Lung (tissue), 12 donors: Measurements from ENCODE around the gene PIAS1. TPM values are rescaled to one million over a fixed set of nuclear protein-coding genes. Genes with fewer than 3 reads are reported as not detected.

Experiments used
- ATAC-seq: fragments of 200-7000 bp; cut with Tn5 transposase; one replicate; pipeline ENCODE4 v1.9.1; 2020; ENCODE audit warnings: moderate number of reproducible peaks; ENCODE audit not compliant: insufficient read depth, low FRiP score
- DNase-seq, 3 donors: peaks; one replicate each; pipeline ENCODE4 v3.0.0-alpha.2; 2013 to 2017
- H3K27ac ChIP-seq, 2 donors: one replicate each; pipeline ENCODE4 v1.5.1; 2013; ENCODE audit warnings: mild to moderate bottlenecking in 2 of 2, moderate library complexity in 2 of 2, control low read depth in 1 of 2, inconsistent platforms in 1 of 2, low read depth in 1 of 2, low read length in 1 of 2
- H3K27me3 ChIP-seq, 3 donors: one replicate each; pipeline ENCODE4 v1.5.1; 2013; ENCODE audit warnings: low read length in 2 of 3; ENCODE audit not compliant: control insufficient read depth in 3 of 3, insufficient read depth in 3 of 3
- H3K36me3 ChIP-seq, 4 donors: one replicate each; pipeline ENCODE4 v1.5.1; 2013; ENCODE audit warnings: low read length in 4 of 4, mild to moderate bottlenecking in 1 of 4, moderate library complexity in 1 of 4; ENCODE audit not compliant: control insufficient read depth in 4 of 4, insufficient read depth in 4 of 4
- H3K4me1 ChIP-seq, 5 donors: one replicate each; pipeline ENCODE4 v1.5.1; 2013; ENCODE audit warnings: low read length in 5 of 5, mild to moderate bottlenecking in 2 of 5, moderate library complexity in 1 of 5; ENCODE audit not compliant: control insufficient read depth in 5 of 5, insufficient read depth in 5 of 5
- H3K4me3 ChIP-seq: one replicate; pipeline ENCODE4 v1.5.1; 2013; ENCODE audit warnings: mild to moderate bottlenecking, control low read depth, moderate library complexity
- H3K9ac ChIP-seq, 2 donors: one replicate each; pipeline ENCODE4 v1.5.1; 2013; ENCODE audit warnings: low read length in 2 of 2, control low read depth in 1 of 2; ENCODE audit not compliant: insufficient read depth in 1 of 2
- H3K9me3 ChIP-seq, 4 donors: one replicate each; pipeline ENCODE4 v1.5.1; 2013; ENCODE audit warnings: low read length in 3 of 4, mild to moderate bottlenecking in 1 of 4, moderate library complexity in 1 of 4; ENCODE audit not compliant: control insufficient read depth in 4 of 4, insufficient read depth in 3 of 4
- WGBS, 2 donors: extraction: QIAGEN DNeasy Blood & Tissue Kit; methylation state at CpG; one replicate each; pipeline ENCODE4 v1.1.7; 2013; 5-methylcytosine and 5-hydroxymethylcytosine counted together
- polyA plus RNA-seq, 2 donors: library from polyadenylated mRNA; stranded (reverse); fragments of 200-250 nt; gene quantifications; one replicate each; pipeline ENCODE4 v1.2.1, GENCODE V29; 2013
- total RNA-seq, 2 donors: library from RNA; depleted of rRNA in 1 of 2; stranded (reverse); fragments of >200 nt in 1 of 2; gene quantifications; one replicate each; pipeline ENCODE4 v1.2.1, GENCODE V29; 2014 to 2021
- TF ChIP-seq, protein P1 (sequence below): IDR thresholded peaks from 2 replicates; pipeline ENCODE4 v1.5.1; 2012; ENCODE audit warnings: mild to moderate bottlenecking; ENCODE audit errors: control extremely low read depth, extremely low read depth
- donor health status: control.
- donor health status: control.
- donor health status: Bipolar disorder and iron deficiency.
- donor health status: healthy.
- donor health status: DM: yes; HTN: yes; CAD: no.

The PIAS1 gene
- total and polyA plus RNA-seq, 4 donors, result 14.6 to 157 (median 30.4) TPM

DNA sequence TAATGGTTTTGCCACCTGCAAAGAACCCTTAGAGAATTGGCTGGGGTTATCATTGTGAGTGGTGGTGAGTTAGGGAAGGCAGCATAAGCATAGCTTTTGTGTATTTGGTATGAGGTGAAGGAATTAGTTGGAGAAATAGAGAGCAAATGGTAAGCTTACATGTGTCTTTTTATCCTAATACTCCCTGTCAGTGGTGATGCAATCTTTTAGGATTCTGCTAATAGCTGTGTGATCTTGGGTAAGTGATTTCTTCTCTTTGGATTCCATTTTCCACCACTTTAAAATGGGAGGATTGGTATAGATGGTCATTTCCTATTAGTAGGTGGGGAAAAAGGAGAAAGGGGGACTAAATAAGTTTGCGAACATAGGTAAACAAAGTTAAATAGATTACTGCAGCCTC lies 30.9 kb downstream of the PIAS1 start:
- Histone ChIP-seq H3K36me3 (peaks cover 1 to 6% (median 4%) of the 10 kb centered on the region in 4 donors), H3K27ac (no peak overlapping the region), H3K4me1 (peaks cover 0 to 23% (median 6%) of the 10 kb centered on the region in 5 donors), H3K4me3 (no peak overlapping the region), H3K9me3 (no peaks in the 10 kb centered on the region), H3K27me3 (no peaks in the 10 kb centered on the region), H3K9ac (no peak overlapping the region)
- 97% methylated on average over 1 of the region's 1 CpG for WGBS, 2 donors
- ATAC-seq (no peak), DNase-seq (no peak)
- TF ChIP-seq, protein P1, sequence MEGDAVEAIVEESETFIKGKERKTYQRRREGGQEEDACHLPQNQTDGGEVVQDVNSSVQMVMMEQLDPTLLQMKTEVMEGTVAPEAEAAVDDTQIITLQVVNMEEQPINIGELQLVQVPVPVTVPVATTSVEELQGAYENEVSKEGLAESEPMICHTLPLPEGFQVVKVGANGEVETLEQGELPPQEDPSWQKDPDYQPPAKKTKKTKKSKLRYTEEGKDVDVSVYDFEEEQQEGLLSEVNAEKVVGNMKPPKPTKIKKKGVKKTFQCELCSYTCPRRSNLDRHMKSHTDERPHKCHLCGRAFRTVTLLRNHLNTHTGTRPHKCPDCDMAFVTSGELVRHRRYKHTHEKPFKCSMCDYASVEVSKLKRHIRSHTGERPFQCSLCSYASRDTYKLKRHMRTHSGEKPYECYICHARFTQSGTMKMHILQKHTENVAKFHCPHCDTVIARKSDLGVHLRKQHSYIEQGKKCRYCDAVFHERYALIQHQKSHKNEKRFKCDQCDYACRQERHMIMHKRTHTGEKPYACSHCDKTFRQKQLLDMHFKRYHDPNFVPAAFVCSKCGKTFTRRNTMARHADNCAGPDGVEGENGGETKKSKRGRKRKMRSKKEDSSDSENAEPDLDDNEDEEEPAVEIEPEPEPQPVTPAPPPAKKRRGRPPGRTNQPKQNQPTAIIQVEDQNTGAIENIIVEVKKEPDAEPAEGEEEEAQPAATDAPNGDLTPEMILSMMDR, result no peak

DNA sequence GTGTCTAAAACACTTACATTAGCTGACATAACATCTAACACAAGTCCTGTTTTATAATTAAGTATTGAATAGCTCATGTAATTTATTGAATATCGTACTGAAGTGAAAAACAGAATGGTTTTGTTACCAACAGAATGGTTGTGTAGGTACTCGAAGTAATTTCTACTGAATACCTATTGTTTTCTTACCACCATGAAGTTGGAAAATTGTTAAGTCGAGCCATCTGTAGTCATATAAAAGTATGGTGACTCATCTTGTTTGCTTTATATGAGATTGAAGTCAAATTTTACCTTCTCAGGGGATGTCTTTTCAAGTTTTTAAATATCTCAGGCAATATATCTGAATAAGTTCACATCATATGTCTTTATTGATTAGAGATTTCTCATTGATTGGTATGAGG lies 37.6 kb downstream of the PIAS1 start:
- H3K4me1 ChIP-seq, result peaks cover 0 to 7% (median 0%) of the 10 kb centered on the region in 5 donors
- H3K27ac ChIP-seq, result no peak overlapping the region
- peaks cover 1 to 11% (median 5%) of the 10 kb centered on the region in 4 donors for H3K36me3 ChIP-seq
- TF ChIP-seq, protein P1, result no peak
- H3K27me3 ChIP-seq, result no peaks in the 10 kb centered on the region
- 94% methylated on average over 3 of the region's 3 CpGs for WGBS, 2 donors
- ATAC-seq (no peak), DNase-seq (no peak)
- no peak overlapping the region for H3K4me3 ChIP-seq
- H3K9me3 ChIP-seq, result peaks cover 0 to 5% (median under 1%) of the 10 kb centered on the region in 4 donors
- H3K9ac ChIP-seq, result no peak overlapping the region

DNA sequence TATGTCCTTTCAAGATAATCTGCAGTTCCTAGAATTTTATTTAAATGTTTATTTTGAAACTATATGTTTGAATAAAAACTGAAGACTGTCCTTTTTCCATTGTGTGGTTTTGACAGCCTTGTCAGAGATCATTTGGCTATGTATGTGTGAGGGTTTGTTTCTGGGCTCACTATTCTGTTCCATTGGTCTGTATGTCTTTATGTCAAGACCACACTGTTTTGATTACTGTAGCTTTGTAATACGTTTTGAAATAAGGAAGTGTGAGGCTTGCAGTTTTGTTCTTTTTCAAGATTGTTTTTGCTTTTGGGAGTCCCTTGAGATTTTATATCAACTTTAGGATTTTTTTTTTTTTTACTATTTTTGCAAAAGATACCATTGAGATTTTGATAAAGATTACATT lies 42.0 kb downstream of the PIAS1 start:
- 73 to 84% methylated on average over 1 of the region's 1 CpG for whole genome bisulfite sequencing, 2 donors
- H3K27me3 ChIP-seq, result no peaks in the 10 kb centered on the region
- H3K4me1 ChIP-seq, result peaks cover 0 to 8% (median 0%) of the 10 kb centered on the region in 5 donors
- H3K9ac ChIP-seq, result no peak overlapping the region
- H3K36me3 ChIP-seq, result peaks cover 1 to 15% (median 5%) of the 10 kb centered on the region in 4 donors
- TF ChIP-seq, protein P1, result no peak
- DNase-seq (no peak), ATAC-seq (no peak)
- H3K27ac ChIP-seq, result no peak overlapping the region
- H3K4me3 ChIP-seq, result no peak overlapping the region
- H3K9me3 ChIP-seq, result peaks cover 0 to 12% (median 3%) of the 10 kb centered on the region in 4 donors

DNA sequence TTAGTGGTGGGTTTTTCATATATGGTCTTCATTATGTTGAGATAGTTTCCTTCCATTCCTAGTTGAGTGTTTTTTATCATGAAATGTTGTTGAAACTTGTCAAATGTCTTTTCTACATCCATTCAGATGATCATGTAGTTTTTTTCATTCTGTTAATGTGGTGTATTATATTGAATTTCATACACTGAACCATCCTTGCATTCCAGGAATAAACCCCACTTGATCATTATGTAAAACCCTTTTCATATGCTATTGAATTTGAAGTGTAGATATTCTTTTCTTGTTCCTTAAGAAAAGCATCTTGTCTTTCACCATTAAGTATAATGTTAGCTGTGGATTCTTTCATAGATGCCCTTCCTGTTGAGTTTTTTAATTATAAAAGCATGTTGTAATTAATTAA lies 42.9 kb downstream of the PIAS1 start:
- DNase-seq (peak in 2 of 3 donors; percentile 13 to 34), ATAC-seq (no peak)
- Histone ChIP-seq H3K27me3 (no peaks in the 10 kb centered on the region), H3K9ac (no peak overlapping the region), H3K4me1 (peaks cover 0 to 8% (median 0%) of the 10 kb centered on the region in 5 donors), H3K36me3 (peaks cover 4 to 12% (median 5%) of the 10 kb centered on the region in 4 donors), H3K4me3 (no peak overlapping the region), H3K9me3 (peaks cover 0 to 12% (median 3%) of the 10 kb centered on the region in 4 donors), H3K27ac (no peak overlapping the region)
- TF ChIP-seq, protein P1, result no peak
